Bronchial epithelial cell (primary cell): ENCODE results near the gene ADTRP. TPM values are rescaled to one million over a fixed set of nuclear protein-coding genes. Genes with fewer than 3 reads are reported as not detected.

ENCODE experiments used
- DNase-seq: peaks from one replicate; pipeline ENCODE4 v3.0.0-alpha.2; 2010; ENCODE audit warnings: low read depth
- FAIRE-seq: peaks from 2 replicates; lab custom pipeline; 2011; peaks lifted over from hg19 to GRCh38; lab: Jason Lieb, UNC
- H3K27me3 ChIP-seq: 2 replicates; pipeline ENCODE4 v1.5.1; 2011; ENCODE audit warnings: low read length; ENCODE audit not compliant: control insufficient read depth, insufficient read depth
- H3K36me3 ChIP-seq: 2 replicates; pipeline ENCODE4 v1.5.1; 2011; ENCODE audit warnings: low read length; ENCODE audit not compliant: control insufficient read depth, insufficient read depth
- H3K4me3 ChIP-seq: 2 replicates; pipeline ENCODE4 v1.5.1; 2011; ENCODE audit warnings: mild to moderate bottlenecking, low read depth, low read length, control low read depth
- CTCF ChIP-seq: IDR thresholded peaks from 2 replicates; pipeline ENCODE4 v1.5.1; 2011; ENCODE audit warnings: mild to moderate bottlenecking, moderate library complexity, low read length, control low read depth, inconsistent platforms; ENCODE audit not compliant: insufficient read depth, severe bottlenecking
- total RNA-seq: library from RNA; depleted of rRNA; stranded (reverse); fragments of >200 nt; gene quantifications from 2 replicates; pipeline ENCODE4 v1.2.1, GENCODE V29; 2014

ADTRP gene
- total RNA-seq, 1 donor from 2014 or later: 17.6 TPM

DNA sequence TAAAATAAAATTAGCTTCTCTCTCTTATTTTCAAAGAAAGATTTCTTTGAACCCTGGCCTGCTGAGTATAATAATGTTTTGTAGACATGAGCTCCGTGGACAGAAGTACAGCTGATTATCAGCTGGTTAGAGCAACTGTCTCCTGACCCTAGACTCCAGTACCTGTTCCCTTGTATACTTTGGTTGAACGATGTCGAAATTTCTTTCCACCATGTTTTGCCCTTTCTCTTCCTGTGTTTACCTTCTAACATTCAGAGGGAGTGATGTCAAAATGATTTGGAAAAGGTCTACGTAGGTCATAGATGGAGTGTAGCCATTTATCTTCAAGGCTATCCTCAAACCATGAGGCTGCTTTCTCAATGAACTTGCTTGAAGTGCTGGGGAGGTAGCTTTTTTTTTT lies 16.8 kb upstream of the ADTRP start:
- FAIRE-seq: no peak
- no peak for TF ChIP-seq CTCF
- H3K36me3 ChIP-seq: no peaks in the 10 kb centered on the region
- H3K27me3 ChIP-seq: no peaks in the 10 kb centered on the region
- no peak overlapping the region for H3K4me3 ChIP-seq
- no peak for DNase-seq

DNA sequence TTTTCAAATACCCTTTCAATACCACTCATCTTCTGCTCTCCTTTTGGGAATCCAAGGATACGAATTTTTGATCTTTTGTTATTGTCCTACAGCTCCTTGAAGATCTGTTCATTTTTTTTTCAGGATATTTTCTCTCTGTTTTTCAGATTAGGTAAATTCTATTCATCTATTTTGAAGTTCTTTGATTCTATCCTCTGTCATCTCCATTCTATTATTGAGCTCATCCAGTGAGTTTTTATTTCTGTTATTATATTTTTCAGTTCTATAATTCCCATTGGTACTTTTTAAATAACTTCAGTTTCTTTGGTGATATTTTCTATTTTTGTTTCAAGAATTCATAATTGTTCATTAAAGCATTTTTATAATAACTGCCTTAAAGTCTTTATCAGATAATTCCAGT lies 14.7 kb upstream of the ADTRP start:
- Histone ChIP-seq H3K36me3 (no peaks in the 10 kb centered on the region), H3K4me3 (no peak overlapping the region), H3K27me3 (no peaks in the 10 kb centered on the region)
- FAIRE-seq (no peak), DNase-seq (no peak)
- TF ChIP-seq CTCF: no peak

DNA sequence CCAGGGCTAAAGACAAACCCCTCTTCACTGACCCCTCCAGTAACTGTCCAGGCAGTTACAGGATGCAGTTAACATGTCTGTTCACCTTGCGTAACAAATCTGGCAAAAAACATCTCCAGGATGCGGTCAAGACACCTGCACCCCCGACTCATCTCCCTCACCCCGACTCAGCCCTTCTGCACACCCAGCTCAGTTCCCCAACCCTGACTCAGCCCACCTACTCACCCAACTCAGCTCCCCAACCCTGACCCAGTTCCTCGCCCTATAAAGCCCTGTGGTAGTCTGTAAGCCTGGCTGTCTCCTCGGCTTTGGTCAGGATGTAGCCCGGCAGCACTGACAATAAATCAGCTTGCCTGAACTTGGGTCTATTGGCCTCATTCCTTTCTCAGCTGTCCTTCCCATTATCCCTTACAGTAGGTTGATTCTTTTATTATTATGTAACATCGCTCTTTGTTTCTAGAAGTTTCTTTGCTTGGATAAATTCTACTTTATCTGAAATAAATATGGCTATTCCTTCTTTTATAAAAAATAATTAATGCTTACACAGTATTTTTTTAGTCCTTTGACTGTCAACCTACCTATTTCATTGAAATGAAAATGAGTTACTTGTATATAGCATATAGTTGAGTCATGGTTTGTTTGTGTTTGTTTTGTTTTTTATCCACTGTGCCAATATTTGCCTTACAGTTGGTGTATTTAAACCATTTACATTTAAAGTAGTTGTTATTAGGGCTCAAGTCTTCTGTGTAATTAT lies 12.9 kb upstream of the ADTRP start:
- FAIRE-seq: no peak
- DNase-seq: peak; percentile 64

GRCh38 chr6:11789744-11790143 lies 11.1 kb upstream of the ADTRP start:
- Histone ChIP-seq H3K36me3 (no peaks in the 10 kb centered on the region), H3K4me3 (no peak overlapping the region), H3K27me3 (no peaks in the 10 kb centered on the region)
- DNase-seq: no peak
- no peak for FAIRE-seq
- no peak for TF ChIP-seq CTCF

More for the DNA sequence above, 12.9 kb upstream of the ADTRP start:
- no peaks in the 10 kb centered on the region for H3K27me3 ChIP-seq
- TF ChIP-seq CTCF: no peak
- H3K4me3 ChIP-seq: no peak overlapping the region
- H3K36me3 ChIP-seq: no peaks in the 10 kb centered on the region

- H3K36me3 ChIP-seq: no peaks in the 10 kb centered on the region
- DNase-seq (no peak), FAIRE-seq (no peak)
- no peak overlapping the region for H3K4me3 ChIP-seq
- TF ChIP-seq CTCF: no peak
- no peaks in the 10 kb centered on the region for H3K27me3 ChIP-seq
Measured at GRCh38 chr6:11788043-11788442, 9.4 kb upstream of the ADTRP start.
